Activated T-helper 17 cell treated with anti-CD3 and anti-CD28 coated beads, Interleukin-2, amount 50 U/mL, for 72 hours (primary cell): Measurements from ENCODE around the gene LRAT. TPM values are rescaled to one million over a fixed set of nuclear protein-coding genes. Genes with fewer than 3 reads are reported as not detected.

Source experiments
- total RNA-seq, 2 donors: library from RNA; stranded (reverse); gene quantifications; one replicate each; pipeline ENCODE4 v1.2.3, GENCODE V29; 2022

Gene LRAT
- total RNA-seq, 2 donors from 2014 or later: not detected

Other genes starting within 250 kb of the LRAT start
- gene PLRG1, start 193.6 kb upstream of the LRAT start, total RNA-seq: 100 to 1,000 TPM in 1 of 2 donors, 10 to 100 TPM in 1; 85.5 to 125 TPM
- gene FGB, start 181.0 kb upstream of the LRAT start, total RNA-seq: not detected
- gene FGA, start 153.3 kb upstream of the LRAT start, total RNA-seq: not detected
- not detected for gene FGG, start 131.3 kb upstream of the LRAT start, total RNA-seq
- gene RBM46, start 37.3 kb downstream of the LRAT start, total RNA-seq: not detected